AG04450 (cell line): ENCODE results near the gene ETV6. TPM values are rescaled to one million over a fixed set of nuclear protein-coding genes. Genes with fewer than 3 reads are reported as not detected.

Experiments used
- CTCF ChIA-PET: fragments of 300-600, 350-600 bp; formaldehyde crosslinking; extraction: SDS; loops from one replicate; lab custom pipeline; 2022; ENCODE audit warnings: antibody characterized with exemption, inconsistent platforms; lab: Charles Lee
- POLR2A ChIA-PET: fragments of 350-600 bp; formaldehyde crosslinking; extraction: SDS; loops from one replicate; lab custom pipeline; 2021; ENCODE audit warnings: antibody characterized with exemption, inconsistent platforms; lab: Yijun Ruan, JAX
- DNase-seq: peaks from one replicate; pipeline ENCODE4 v3.0.0-alpha.2; 2011; ENCODE audit warnings: low read depth, low spot score
- H3K27ac ChIP-seq: one replicate; pipeline ENCODE4 v1.5.1; 2012; ENCODE audit warnings: low read depth, low read length, control low read depth
- H3K27me3 ChIP-seq: one replicate; pipeline ENCODE4 v1.6.0; 2012; ENCODE audit warnings: low read length; ENCODE audit not compliant: control insufficient read depth, insufficient read depth
- H3K4me3 ChIP-seq: 2 replicates; pipeline ENCODE4 v1.5.1; 2011; ENCODE audit warnings: mild to moderate bottlenecking, low read depth, low read length, control low read depth
- H3K9me3 ChIP-seq: 2 replicates; pipeline ENCODE4 v1.5.1; 2012; ENCODE audit warnings: low read length; ENCODE audit not compliant: control insufficient read depth, insufficient read depth
- CTCF ChIP-seq: IDR thresholded peaks from 2 replicates; pipeline ENCODE4 v1.5.1; 2011; ENCODE audit warnings: low read depth, low read length, control low read depth, inconsistent platforms
- polyA plus RNA-seq: library from polyadenylated mRNA; depleted of rRNA; stranded (reverse); fragments of >200 nt; gene quantifications from 2 replicates; pipeline ENCODE4 v1.2.3, GENCODE V29; 2011

Gene ETV6
- polyA plus RNA-seq, 1 experiment, result 7.9 TPM

- CTCF ChIA-PET, result interaction anchor here (0.5 kb wide), 1 partner anchor 157 kb away, joined by 6 read pairs; no protein-coding TSS in a partner anchor
- H3K4me3 ChIP-seq, result no peak overlapping the region
- no peak overlapping the region for H3K27ac ChIP-seq
- no peaks in the 10 kb centered on the region for H3K27me3 ChIP-seq
- POLR2A ChIA-PET, result no interaction called here
- H3K9me3 ChIP-seq, result no peaks in the 10 kb centered on the region
- TF ChIP-seq CTCF, result no peak
- DNase-seq, result no peak
These were observed 19.9 kb downstream of the ETV6 start for GRCh38 chr12:11669348-11669747.

- POLR2A ChIA-PET, result no interaction called here
- CTCF ChIA-PET, result interaction anchor here (0.7 kb wide), 1 partner anchor 27 kb away, joined by 3 read pairs; no protein-coding TSS in a partner anchor
These were observed 23.1 kb downstream of the ETV6 start for GRCh38 chr12:11672256-11673191.

GRCh38 chr12:11673666-11674461 lies 24.4 kb downstream of the ETV6 start:
- no peak for DNase-seq
- no peak overlapping the region for H3K4me3 ChIP-seq
- H3K27ac ChIP-seq, result no peak overlapping the region
- ChIA-PET POLR2A (no interaction called here), CTCF (no interaction called here)
- no peak for TF ChIP-seq CTCF
- no peaks in the 10 kb centered on the region for H3K27me3 ChIP-seq
- H3K9me3 ChIP-seq, result no peaks in the 10 kb centered on the region

More at GRCh38 chr12:11672256-11673191, 23.1 kb downstream of the ETV6 start:
- no peak for TF ChIP-seq CTCF
- Histone ChIP-seq H3K27me3 (no peaks in the 10 kb centered on the region), H3K4me3 (no peak overlapping the region), H3K9me3 (no peaks in the 10 kb centered on the region), H3K27ac (no peak overlapping the region)
- DNase-seq, result no peak

- POLR2A ChIA-PET, result no interaction called here
These were observed 25.5 kb downstream of the ETV6 start for GRCh38 chr12:11674894-11675390.

More at GRCh38 chr12:11674894-11675390, 25.5 kb downstream of the ETV6 start:
- Histone ChIP-seq H3K4me3 (no peak overlapping the region), H3K27ac (no peak overlapping the region), H3K27me3 (no peaks in the 10 kb centered on the region), H3K9me3 (no peaks in the 10 kb centered on the region)
- DNase-seq, result no peak
- no peak for TF ChIP-seq CTCF
- CTCF ChIA-PET, result no interaction called here
